Measurements from ENCODE around the gene TBXT.

TBXT gene

DNA sequence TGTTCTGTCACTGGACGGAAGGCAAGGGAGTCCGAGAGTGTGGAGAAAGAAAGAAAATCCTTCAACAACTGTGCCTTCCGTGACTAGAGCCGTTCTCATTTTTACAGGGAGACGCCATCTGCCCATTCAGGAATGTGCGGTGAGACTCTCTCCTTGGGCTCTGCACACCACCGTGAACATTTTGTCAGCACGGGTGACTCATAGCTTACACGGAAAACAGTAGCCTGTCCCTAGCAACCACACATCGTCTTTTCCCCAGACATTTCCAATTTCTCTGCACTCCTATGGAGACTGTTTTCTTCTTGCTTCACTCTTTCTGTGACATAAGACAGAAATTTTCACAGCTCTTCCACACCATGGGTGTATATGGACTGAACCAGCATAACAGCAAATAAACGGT, 55.1 kb downstream of the TBXT start:
- peak; percentile 39 for DNase-seq

DNA sequence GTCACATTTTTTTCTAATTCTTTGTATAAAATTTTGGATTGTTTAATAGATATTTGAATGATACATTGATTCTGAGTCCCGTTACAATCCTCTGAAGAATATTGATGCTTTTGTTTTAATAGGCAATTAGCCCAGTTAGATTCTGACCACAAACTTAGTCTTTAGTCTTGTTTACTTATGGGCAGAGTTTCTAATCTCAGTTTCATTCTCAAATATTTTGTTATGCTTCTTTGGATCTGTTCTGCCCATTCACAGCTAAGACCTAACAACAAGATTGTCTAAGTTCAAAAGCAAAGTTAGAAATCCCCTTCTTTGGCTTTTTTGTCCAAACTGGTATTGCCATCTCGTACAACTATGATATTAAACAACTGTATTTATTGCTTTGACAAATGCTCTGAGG, 58.0 kb downstream of the TBXT start:
- DNase-seq: no peak

Data from femur (tissue), 1 donor.